M059J (cell line): ENCODE measurements around the gene COL23A1. TPM values are rescaled to one million over a fixed set of nuclear protein-coding genes. Genes with fewer than 3 reads are reported as not detected.

Experiments
- DNase-seq: peaks from one replicate; pipeline ENCODE4 v3.0.0-alpha.2; 2012; ENCODE audit warnings: low read depth
- total RNA-seq: library from RNA; depleted of rRNA; stranded (reverse); fragments of >200 nt; shearing (Covaris generic); gene quantifications from 2 replicates; pipeline ENCODE4 v1.2.3, GENCODE V29; 2014

The COL23A1 gene
- total RNA-seq, 1 experiment from 2014 or later: not detected

DNA sequence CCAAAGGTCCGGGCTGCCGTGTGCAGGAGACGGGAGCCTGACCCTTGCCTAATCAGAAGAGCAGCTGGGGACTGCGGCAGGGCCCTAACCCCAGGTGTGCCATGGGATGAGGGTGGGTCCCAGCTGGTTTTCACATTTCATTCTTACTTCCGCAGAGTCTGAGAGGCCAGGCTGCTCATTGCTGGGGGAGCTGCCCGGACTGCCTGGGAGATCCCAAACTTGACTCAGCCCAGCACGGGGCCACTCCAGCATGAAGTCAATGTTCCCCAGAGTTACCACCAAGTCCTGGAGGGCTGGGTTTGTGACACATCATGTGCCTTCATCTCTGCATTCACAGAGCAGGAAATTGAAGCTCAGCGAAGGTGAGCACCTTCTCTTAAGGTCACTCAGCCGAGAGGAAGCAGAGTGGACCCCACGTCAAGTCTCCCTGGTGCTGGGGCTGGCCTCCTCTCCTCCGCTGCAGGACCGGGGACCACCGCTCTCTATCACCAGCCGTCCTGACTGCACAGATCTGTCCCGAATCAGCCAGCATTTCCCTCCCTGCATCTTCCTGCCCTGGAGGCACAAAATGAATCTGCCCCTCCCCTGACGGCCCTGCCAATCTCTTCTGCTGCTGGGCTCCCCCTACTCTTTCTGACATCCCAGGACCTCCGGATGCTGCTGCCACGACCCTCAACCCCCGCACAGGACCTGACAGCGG lies 303.0 kb downstream of the COL23A1 start:
- DNase-seq: no peak

DNA sequence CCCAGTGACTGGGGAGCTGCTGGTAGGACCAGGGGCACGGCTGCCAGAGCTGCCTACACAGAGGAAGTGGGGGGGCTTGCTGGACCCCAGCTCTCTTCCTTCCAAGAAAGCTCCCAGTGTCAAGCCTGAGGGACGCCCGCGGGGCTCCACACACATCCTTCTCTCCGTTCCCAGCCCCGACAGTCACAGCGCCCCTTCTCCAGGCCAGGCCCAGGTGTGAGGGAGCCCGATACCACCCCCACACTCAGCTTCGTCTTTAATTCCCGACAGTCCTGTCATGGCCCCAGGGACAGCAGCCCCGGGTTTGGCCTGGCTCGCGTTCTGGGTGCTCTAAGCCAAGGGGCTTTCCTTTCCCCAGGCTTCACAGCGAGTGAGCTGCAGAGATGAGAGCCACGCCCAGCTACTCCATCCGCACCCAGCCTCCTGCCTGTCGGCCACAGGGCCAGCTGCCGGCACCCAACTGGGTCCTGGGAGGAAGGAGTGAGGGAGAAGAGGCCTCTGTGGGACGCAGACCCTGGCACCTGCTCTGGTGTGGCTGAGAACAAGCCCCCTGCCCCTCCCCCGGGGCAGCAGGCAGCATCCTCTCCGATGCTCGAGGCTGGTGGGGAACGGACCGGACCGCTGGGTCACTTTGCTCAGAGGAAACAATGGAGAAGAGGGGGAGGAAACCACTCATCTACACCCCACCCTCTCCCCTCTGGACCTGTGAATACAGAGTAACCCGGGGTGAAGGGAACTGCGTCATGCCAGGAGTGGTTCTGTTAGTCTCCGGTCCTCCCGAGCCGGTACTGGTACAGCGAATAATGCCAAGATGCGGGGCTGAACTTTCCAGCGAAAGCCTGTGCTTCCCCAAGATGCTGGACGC lies 303.7 kb downstream of the COL23A1 start:
- DNase-seq: no peak

DNA sequence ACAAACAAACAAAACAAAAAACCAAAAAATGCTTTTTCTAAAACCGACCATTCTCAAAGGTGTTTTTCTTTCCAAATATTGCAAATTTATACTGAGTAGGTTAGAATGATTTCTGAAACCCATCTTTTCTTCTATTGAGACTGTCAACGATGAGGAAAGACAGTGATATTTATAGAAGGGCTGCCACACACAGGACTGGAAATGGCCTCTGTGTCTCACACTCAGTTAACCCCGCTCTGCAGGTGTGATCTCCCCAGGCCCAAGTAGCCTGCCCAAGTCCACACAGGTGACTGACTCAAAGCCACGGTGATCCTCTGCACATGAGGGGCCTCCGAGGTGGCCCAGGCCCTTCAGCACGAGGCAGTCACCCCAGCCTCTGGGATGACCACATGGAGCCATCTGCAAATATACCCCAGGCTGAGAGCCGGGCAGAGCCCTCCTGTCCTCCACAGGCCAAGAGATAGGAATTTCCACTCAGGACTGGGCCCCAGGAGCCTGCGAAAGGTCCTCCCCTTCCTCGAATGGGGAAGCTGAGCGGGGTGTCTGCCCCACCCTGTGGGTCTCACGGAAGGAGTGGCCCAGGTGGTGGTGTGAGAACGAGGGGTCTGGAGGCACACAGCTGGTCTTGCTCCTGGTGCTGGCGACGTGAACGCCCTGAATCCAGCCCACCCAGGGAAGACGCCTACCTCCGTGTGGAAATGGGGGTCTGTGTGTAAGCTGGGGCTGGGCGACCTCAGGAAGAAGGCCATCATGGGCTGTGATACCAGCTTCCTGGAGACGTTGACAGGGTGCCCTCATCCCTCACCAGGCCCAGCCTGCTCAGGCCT lies 304.6 kb downstream of the COL23A1 start:
- no peak for DNase-seq

DNA sequence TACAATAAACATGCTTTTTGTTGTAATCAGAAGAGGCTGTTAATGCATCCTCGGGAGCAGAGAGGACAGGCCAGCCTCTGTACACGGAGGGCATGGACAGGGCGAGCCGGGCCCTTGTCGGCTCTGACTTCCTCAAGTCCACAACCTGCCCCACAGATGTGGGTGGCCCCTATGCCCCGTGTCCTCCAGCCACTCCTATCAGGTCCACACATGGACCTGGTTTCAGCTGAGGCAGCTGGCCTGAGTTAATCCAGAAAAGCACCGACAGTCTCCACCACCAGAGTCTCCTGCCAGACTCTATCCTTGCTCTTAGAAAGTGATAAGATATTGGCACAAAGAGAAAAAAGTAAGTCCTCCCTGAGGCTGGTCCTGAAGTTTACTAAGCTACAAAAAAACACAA lies 305.2 kb downstream of the COL23A1 start:
- no peak for DNase-seq

DNA sequence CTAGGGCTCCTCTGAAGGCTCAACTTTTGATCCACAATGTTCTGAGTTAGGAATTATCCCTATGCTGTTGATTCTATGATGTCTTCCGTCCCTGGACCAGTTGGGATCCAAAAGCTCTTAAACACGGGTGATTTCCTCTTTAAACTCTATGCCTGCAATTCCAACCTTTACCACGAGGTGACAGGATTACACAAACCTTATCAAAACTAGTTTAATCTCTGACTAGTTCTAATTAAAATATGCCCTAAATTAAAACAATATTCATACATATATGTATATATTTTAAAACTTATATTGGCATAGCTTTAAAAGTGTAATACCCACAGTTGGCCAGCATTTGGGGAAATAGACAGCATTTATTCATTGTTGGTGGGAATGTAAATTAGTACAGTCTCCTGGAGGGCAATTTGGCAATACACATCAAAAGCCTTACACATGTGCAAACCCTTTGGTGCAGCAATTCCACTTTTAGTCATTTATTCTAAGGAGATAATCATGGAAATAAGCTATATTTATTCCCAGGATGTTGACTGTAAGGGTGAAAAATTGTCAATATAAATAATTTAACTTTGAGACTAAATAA lies 306.0 kb downstream of the COL23A1 start:
- no peak for DNase-seq

DNA sequence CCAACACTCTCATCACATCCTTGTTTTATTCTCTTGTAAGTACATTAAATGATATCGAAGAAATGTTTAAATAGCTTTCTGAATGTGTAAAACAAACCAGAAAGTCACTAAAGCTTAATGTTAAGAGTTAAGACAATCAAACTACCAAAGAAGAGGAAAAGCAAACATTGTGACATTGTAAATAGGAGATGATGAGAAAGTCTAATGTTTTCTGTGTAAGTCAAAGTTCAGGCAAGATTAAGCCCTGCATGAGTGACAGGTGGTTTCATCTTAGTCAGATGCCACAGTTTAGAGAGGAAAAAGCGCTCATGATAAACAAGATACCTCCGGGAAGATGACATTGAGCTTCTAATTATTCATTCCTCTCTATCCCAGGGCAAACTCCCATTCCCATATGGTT lies 306.7 kb downstream of the COL23A1 start:
- no peak for DNase-seq

DNA sequence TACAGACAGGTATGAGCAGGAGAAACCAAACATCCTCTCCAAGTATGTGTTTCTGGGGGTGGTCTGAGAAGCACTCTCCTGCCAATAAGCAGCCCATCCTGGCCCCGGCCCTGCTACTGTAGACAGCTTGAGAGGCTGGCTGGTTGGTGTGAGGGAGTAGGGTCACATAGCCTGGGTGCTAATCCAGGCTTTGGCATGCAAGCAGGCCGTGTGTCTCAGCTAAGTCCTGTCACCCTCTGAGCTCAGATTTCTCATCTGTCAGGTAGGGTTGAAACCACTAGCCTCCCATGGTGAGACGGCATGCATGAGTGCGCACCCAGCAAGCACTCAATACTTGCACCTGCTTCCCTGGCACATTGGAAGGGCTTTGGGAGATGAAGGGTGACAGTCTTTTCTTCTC lies 307.8 kb downstream of the COL23A1 start:
- DNase-seq: no peak

DNA sequence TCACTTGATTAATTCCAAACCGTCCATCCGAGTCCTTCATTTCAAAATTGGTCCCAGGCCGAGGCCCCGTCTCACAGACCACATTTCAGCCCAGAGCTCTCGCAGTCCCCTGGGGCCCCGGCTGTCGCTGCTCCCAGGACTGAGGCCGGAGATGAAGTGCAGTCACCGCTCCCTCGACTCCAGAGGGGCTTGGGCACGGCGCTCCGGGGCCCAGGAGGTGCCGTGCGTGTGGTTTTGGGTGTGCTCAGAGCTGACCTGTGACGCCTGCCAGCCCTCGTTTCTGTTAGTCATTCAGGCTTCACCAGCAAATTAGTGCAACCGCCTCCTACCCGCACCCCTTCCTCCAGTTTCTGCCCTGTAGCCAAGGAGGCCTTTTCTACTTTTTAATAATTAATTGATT lies 308.9 kb downstream of the COL23A1 start:
- no peak for DNase-seq

DNA sequence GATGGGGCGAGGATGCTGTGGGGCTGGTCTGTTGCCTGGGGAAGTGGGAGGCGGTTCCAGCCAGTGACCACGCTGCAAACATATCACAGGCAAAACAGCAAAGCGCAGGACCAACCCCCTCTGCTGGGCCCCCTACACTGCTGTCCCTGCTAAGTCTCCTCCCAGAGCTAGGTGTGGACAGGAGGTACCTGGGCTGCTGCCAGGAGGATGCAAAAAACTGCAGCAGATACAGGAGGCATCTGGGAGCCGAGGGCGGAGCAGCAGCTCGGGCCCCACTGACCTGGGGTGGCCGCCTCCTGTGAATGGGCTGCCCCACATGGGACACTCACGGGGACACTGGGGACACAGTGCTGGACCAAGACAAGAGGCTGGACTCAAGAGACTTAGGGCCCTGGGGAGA lies 309.6 kb downstream of the COL23A1 start:
- no peak for DNase-seq

DNA sequence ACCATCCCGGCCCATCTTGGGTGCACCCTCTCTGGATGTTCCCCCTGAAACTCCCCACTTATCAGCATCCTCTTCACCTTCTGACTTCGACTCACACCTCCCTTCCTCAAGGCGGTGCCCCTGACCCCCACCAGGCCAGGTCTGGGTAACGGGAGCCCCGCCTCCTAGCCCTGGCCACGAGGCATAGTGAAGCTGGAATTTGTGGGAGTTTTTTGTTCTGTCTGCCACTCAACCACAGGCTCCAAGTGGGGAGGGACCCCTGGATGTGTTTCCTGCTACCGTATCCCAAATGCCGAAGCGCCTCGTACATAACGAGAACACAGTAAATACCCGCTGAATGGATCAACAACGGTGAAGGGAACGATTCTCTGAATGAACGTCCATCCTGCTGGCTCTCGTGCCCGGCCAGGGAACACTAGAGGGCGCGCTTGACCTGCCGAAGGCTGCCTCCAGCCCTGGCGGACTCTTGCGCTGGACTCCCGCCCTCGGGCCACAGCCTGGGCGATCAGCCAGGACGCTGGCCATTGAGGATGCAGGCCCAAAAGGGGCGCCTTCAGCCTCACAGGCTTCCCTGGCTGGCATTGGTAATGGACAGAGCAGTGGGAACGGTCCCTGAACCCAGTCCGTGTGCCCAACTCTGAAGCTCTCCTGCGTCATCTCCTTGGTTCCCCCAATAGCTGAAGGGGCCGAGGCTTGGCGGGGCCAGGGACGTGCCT lies 310.3 kb downstream of the COL23A1 start:
- DNase-seq: peak; percentile 65

DNA sequence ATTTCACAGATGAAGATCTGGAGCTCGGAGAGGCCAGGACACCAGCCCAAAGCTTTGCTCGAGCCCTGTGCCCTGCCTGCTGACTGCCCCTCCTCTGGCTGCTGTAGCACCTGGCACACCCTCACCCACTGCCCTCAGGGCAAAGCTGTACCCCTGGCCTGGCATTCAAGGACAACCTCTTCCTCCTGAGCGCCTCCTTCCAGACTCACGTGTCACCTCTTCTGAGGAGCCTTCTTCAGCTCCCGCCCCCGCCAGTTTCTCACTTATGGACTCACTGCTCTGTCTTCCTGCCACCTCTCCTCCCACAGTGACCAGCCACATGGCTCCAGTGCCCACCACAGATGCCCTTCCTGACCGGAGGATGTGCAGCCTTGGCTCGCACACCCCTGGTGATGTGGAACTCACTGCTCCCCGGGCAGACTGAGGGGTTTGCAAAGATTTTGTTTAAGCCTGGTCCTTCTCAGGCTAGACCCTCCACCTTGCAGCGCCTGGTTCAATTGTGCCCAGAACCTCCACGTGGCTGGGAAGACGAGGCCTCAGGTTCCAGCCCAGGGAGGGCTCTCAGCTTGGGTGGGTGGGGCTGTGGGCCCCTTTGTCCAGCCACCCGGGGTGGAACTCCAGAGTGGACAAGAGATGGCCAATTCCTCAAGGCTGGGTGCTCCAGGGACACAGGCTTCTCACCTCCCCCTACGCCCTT lies 311.0 kb downstream of the COL23A1 start:
- DNase-seq: no peak

DNA sequence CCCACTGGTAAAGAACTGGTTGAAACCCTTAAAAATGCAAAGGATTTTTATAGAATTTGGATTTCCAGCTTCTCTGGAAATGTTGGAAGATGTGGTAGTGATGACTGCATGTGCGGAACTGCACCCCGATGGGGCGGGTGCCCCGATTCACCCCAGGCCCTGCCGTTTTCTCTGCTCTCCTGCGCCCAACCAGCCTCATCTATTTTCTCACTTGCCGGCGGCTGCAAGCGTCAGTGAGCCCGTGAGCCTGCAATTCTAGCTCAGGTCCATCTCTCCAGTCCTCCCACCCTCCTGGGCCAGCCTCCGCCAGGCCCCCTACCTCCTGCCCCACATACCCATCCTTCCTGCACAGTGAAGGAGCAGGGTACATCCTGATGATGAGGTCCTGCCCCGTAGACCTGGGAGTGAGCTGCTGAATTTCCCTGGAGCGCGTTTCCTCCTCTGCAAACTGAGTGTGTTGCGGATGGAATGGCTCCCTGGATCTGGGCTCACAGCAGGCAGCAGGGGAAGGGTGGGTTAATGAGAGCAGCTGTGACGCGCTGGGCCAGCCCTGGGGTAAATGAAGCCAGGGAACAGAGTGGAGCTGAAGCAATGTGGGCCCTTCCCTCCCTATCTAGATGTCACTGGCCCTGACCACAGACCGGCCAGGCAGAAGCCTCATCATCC lies 311.7 kb downstream of the COL23A1 start:
- DNase-seq: no peak

DNA sequence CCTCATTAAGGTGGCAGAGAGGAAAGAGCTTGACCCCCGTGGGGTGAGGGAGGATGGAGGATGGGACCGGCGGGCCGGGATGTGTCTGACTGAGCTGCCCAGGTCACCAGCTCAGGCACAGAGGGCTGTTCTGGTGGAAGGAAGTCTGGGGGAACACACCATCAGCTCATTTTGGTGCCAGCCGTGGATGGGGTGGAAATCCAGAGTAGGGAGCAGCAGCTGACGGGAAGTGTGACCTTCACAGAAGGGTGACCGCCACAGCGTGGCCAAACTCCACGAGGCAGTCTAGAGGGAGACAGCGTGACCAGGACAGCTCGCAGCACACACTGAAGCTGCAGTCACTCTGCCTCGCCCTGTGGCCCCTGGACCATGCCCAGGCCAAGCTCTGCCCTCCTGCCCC lies 312.3 kb downstream of the COL23A1 start:
- DNase-seq: no peak

DNA sequence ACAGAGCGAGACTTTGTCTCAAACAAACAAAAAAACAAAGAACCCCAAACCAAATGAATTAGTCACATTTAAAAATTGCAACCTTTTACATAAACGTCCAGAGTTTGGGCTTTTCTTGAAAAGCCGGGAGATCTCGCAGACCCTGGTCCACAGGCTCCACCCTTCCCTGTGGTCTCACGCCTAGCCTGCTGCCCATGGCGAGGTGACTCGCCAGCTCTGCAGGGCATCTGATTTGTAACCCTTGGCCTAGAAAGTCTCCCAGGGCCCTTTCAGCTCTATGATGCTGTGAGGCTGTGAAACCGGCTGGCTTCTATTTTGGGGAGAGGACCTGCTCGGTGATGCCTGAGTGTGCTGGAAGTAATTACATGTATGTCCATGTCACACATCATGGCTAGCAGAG lies 312.8 kb downstream of the COL23A1 start:
- no peak for DNase-seq

DNA sequence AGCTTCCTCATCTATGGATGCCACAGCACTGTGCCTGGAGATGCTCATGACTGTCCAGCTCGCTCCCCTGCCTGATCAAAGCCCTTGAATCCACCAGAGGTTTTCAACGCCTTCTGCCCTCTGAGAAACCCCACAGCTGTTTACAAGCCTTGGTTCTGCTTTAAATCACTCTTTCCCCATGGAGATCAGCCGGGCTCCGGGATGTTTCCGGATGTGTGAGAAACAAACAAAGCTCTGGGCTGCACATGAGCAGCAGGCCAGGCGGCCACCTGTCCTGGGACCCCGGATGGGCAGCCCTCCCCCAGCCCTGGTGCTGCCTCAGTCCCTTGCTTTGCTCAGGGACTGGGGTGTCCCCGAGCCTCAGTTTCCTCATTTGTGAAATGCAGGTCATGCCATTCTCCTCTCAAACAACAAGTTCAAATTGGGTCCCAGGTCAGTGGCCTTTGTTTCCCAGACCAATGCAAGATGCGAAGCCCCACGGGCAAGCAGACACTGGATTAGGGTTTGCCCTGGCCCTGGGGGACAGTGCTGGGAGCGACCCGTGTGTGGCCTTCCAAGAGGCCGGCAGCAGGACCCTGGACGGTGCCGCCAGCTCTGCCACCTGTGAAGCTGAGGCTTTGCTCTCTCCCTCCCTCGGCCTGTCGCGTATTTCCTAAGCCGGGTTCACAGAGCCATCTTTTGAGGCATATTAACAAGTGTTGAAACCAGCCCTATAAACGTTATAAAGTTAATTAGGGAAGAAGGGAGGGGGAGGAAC lies 315.2 kb downstream of the COL23A1 start:
- DNase-seq: no peak

DNA sequence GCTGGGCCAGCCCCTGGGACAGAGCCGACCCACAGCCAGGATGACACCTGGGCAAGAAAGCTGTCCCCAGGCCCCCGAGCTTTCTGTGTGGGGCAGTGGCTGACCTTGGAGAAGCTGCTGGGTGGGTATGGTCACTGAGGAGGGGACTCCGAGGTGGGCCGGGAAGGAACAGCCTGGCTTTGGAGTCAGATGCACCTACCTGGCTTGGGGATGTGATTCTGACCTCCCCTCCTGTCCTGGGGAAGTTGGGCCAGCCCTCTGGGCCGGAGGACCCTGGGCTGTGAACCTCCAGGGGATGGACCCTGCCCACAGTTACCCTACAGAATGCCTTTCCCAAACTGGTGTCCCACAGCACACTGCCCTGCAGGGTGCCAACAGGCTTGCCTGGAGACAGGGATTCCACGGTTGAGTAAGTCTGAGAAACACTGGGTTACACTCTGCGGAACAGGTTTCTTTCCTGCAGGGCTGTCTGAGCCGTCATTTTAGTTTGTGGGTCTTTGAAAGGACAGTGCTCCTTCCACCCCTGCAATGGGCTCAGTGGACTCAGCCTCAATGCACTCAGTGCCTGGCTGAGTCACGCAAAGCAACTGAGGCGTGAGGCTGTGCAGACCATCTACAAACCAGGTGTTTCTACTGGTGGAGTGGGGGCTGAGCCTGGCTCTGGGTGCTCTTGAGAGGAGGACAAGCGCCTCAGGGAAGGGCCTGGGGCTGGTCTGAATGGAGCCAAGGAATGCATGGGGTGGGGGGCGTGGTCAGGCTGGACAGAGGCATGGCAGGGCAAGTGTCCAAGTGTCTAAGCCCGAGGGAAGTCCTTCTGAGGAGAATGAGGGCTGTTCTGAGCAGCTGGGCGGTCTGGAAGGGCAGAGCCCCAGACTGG lies 316.3 kb downstream of the COL23A1 start:
- no peak for DNase-seq

DNA sequence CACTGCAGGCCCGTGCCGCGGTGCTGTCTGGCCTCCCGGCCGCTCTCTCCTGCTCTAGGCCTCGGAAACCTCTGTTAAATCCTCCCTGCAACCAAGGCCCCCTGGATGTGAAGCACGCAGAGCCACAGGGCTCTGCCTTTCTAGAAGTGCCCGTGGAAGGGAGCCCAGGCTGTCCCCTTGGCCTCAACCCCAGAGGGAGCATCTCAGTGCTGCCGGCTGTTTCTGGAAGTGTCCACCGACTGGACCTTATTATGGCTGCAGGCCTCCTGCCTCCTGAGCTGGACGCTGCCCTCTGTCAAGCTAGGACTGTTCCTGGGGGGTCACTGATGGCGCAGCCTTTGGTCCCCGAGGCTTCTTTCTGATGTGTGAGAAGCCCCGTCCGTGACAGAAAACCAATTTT lies 317.2 kb downstream of the COL23A1 start:
- no peak for DNase-seq

DNA sequence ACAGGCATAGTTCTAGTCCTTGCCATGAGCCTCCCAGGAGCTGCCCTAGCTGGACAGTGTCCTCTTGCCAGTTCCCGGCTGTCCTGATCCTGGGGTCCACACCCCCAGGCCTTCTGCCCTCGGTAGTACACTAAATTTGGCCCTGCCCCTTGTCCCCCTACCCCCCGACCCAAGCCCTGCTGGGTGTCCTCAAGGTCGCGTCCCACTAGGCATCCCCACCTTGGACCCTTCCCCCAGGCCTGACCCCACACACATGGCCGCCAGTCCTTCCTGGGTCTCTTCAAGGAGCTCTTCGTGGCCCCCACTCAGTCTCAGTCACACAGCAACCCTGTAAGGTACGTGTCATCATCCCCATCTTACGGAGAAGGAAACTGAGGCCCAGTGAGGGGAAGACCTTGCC lies 317.6 kb downstream of the COL23A1 start:
- DNase-seq: no peak
